HUES64 (cell line): ENCODE data around the gene FRMD8.

Source experiments
- H3K27ac ChIP-seq: 2 replicates; pipeline ENCODE4 v1.7.0; 2013; ENCODE audit warnings: low read depth, low read length, inconsistent platforms
- H3K27me3 ChIP-seq: 2 replicates; pipeline ENCODE4 v1.6.1; 2013; ENCODE audit warnings: mild to moderate bottlenecking, low read length; ENCODE audit not compliant: insufficient read depth
- H3K36me3 ChIP-seq: 2 replicates; pipeline ENCODE4 v1.6.1; 2013; ENCODE audit warnings: mild to moderate bottlenecking, low read length; ENCODE audit not compliant: insufficient read depth
- H3K4me1 ChIP-seq: 2 replicates; pipeline ENCODE4 v1.6.1; 2013; ENCODE audit warnings: mild to moderate bottlenecking, low read length, moderate library complexity; ENCODE audit not compliant: insufficient read depth
- H3K4me3 ChIP-seq: 2 replicates; pipeline ENCODE4 v1.5.1; 2013; ENCODE audit warnings: mild to moderate bottlenecking, low read length, moderate library complexity
- H3K9ac ChIP-seq: 2 replicates; pipeline ENCODE4 v1.6.1; 2013; ENCODE audit warnings: mild to moderate bottlenecking, low read depth, low read length
- H3K9me3 ChIP-seq: 2 replicates; pipeline ENCODE4 v1.6.1; 2013; ENCODE audit warnings: low read depth, low read length; ENCODE audit not compliant: insufficient read depth
- WGBS: fragments of 150-250, 120-280 bp; methylation state at CpG from one replicate; pipeline ENCODE4 v1.1.7; 2013; ENCODE audit warnings: missing lambda C conversion rate; 5-methylcytosine and 5-hydroxymethylcytosine counted together

FRMD8 gene

GRCh38 chr11:65435411-65435931, 49.0 kb downstream of the FRMD8 start:
- Histone ChIP-seq H3K4me3 (no peak overlapping the region), H3K36me3 (peaks cover 36% of the 10 kb centered on the region), H3K27me3 (no peaks in the 10 kb centered on the region), H3K9ac (no peak overlapping the region), H3K4me1 (no peaks in the 10 kb centered on the region), H3K9me3 (no peaks in the 10 kb centered on the region), H3K27ac (no peak overlapping the region)
- 94% methylated on average over 9 of the region's 9 CpGs for WGBS

- H3K9ac ChIP-seq: no peak overlapping the region
These were observed 49.6 kb downstream of the FRMD8 start for GRCh38 chr11:65435981-65436411.

GRCh38 chr11:65436412-65437032, 50.1 kb downstream of the FRMD8 start:
- peaks cover 36% of the 10 kb centered on the region for H3K36me3 ChIP-seq
- H3K27me3 ChIP-seq: no peaks in the 10 kb centered on the region
- no peaks in the 10 kb centered on the region for H3K4me1 ChIP-seq
- H3K4me3 ChIP-seq: no peak overlapping the region
- H3K9ac ChIP-seq: no peak overlapping the region
- no peak overlapping the region for H3K27ac ChIP-seq
- 96% methylated on average over 5 of the region's 5 CpGs for WGBS
- H3K9me3 ChIP-seq: no peaks in the 10 kb centered on the region

More at GRCh38 chr11:65435981-65436411, 49.6 kb downstream of the FRMD8 start:
- no peak overlapping the region for H3K4me3 ChIP-seq
- WGBS: 92% methylated on average over 8 of the region's 8 CpGs
- H3K4me1 ChIP-seq: no peaks in the 10 kb centered on the region
- H3K27ac ChIP-seq: no peak overlapping the region
- no peaks in the 10 kb centered on the region for H3K27me3 ChIP-seq
- peaks cover 36% of the 10 kb centered on the region for H3K36me3 ChIP-seq
- H3K9me3 ChIP-seq: no peaks in the 10 kb centered on the region

- Histone ChIP-seq H3K9ac (no peak overlapping the region), H3K4me1 (no peaks in the 10 kb centered on the region), H3K27ac (no peak overlapping the region), H3K27me3 (no peaks in the 10 kb centered on the region), H3K4me3 (no peak overlapping the region), H3K36me3 (peaks cover 36% of the 10 kb centered on the region), H3K9me3 (no peaks in the 10 kb centered on the region)
- 94% methylated on average over 14 of the region's 14 CpGs for WGBS
These were observed 51.2 kb downstream of the FRMD8 start for GRCh38 chr11:65437436-65438227.

GRCh38 chr11:65438257-65439151, 52.1 kb downstream of the FRMD8 start:
- Histone ChIP-seq H3K27ac (no peak overlapping the region), H3K4me1 (no peaks in the 10 kb centered on the region), H3K27me3 (no peaks in the 10 kb centered on the region), H3K4me3 (no peak overlapping the region), H3K9ac (no peak overlapping the region), H3K36me3 (peaks cover 37% of the 10 kb centered on the region), H3K9me3 (no peaks in the 10 kb centered on the region)
- 97% methylated on average over 5 of the region's 9 CpGs for WGBS

GRCh38 chr11:65439331-65440181, 53.1 kb downstream of the FRMD8 start:
- no peak overlapping the region for H3K27ac ChIP-seq
- H3K9me3 ChIP-seq: no peaks in the 10 kb centered on the region
- peaks cover 29% of the 10 kb centered on the region for H3K36me3 ChIP-seq
- H3K4me1 ChIP-seq: no peaks in the 10 kb centered on the region
- H3K9ac ChIP-seq: no peak overlapping the region
- WGBS: 95% methylated on average over 6 of the region's 7 CpGs
- H3K27me3 ChIP-seq: no peaks in the 10 kb centered on the region
- H3K4me3 ChIP-seq: no peak overlapping the region

GRCh38 chr11:65440831-65441499, 54.5 kb downstream of the FRMD8 start:
- no peaks in the 10 kb centered on the region for H3K4me1 ChIP-seq
- WGBS: 88% methylated on average over 8 of the region's 8 CpGs
- H3K36me3 ChIP-seq: peaks cover 16% of the 10 kb centered on the region
- no peaks in the 10 kb centered on the region for H3K27me3 ChIP-seq
- H3K9me3 ChIP-seq: no peaks in the 10 kb centered on the region
- H3K9ac ChIP-seq: no peak overlapping the region
- no peak overlapping the region for H3K27ac ChIP-seq
- no peak overlapping the region for H3K4me3 ChIP-seq

- no peaks in the 10 kb centered on the region for H3K27me3 ChIP-seq
- H3K4me1 ChIP-seq: no peaks in the 10 kb centered on the region
- no peaks in the 10 kb centered on the region for H3K9me3 ChIP-seq
- H3K9ac ChIP-seq: no peak overlapping the region
- peaks cover 2% of the 10 kb centered on the region; the same call in 1 of the 2 replicates for H3K36me3 ChIP-seq
- 93% methylated on average over 8 of the region's 9 CpGs for WGBS
- no peak overlapping the region for H3K27ac ChIP-seq
- H3K4me3 ChIP-seq: no peak overlapping the region
These were observed 56.5 kb downstream of the FRMD8 start for GRCh38 chr11:65442842-65443331.

GRCh38 chr11:65444314-65445051, 58.0 kb downstream of the FRMD8 start:
- 93% methylated on average over 14 of the region's 14 CpGs for WGBS
- Histone ChIP-seq H3K36me3 (0 out of 2 replicates have a peak, but pooled peaks cover 2% of the 10 kb centered on the region), H3K9me3 (no peaks in the 10 kb centered on the region), H3K9ac (no peak overlapping the region), H3K4me3 (no peak overlapping the region), H3K27me3 (no peaks in the 10 kb centered on the region), H3K4me1 (0 out of 2 replicates have a peak, but pooled peaks cover 4% of the 10 kb centered on the region), H3K27ac (no peak overlapping the region)
